Measurements from ENCODE around the gene CITED2. TPM values are rescaled to one million over a fixed set of nuclear protein-coding genes. Genes with fewer than 3 reads are reported as not detected.

The CITED2 gene
- total RNA-seq, 1 donor from 2014 or later: 449 TPM

DNA sequence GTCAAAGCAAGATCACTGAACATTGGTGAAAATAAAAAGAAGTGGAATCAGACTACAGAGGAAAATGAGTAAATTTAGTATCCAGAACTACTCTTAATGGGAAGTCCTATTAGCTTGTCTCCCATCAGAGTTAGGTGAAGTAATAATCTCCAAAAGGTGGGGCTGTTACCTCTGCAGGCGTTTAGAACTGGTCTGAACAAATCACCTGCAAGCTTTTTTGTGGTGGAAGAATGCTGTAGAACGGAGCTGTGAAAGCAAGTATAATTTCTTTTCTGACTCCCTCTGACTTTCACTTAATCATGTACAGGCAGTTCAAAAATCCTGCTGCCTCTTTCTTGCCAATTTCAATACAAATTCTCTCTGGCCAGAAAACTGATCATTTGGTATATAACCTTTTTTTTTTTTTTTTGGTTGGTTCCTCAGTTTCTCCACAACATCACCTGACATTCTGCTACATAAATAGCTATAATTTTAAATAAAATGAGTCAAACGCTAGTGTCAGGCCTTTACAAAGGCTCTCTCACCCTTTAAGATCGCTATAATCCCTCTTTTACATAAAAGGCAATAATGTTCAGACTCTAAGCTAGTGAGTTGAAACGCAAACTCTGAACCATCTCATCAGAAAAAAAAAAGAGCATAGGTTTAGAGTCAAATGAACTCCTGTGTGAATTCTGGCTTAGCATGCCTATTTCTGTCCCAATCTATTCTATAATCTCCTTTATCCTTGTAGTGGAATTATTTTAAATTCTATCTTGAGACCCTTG lies 38.8 kb downstream of the CITED2 start:
- peaks cover 12% of the 10 kb centered on the region for H3K4me1 Mint-ChIP-seq (ENCODE audit: low read depth, unreplicated experiment)
- Histone ChIP-seq H3K27ac (ENCODE audit: low read depth, low read length) (peak overlapping the region; percentile 75), H3K79me2 (ENCODE audit: insufficient read depth, low read length) (no peaks in the 10 kb centered on the region), H3K9ac (ENCODE audit: low read length) (peak overlapping the region; percentile 48), H3K4me2 (ENCODE audit: low read length) (peak overlapping the region; percentile 57), H3K9me3 (ENCODE audit: insufficient read depth, low read depth, low read length) (no peaks in the 10 kb centered on the region), H3K4me1 (ENCODE audit: insufficient read depth, low read length) (peaks cover 14% of the 10 kb centered on the region), H3K4me3 (ENCODE audit: insufficient read depth, low read depth, low read length) (no peak overlapping the region), H2AFZ (ENCODE audit: low read depth, low read length) (no peak overlapping the region), H3K36me3 (ENCODE audit: insufficient read depth, low read length) (no peaks in the 10 kb centered on the region), H4K20me1 (ENCODE audit: insufficient read depth, low read length) (no peaks in the 10 kb centered on the region), H3K27me3 (ENCODE audit: insufficient read depth, low read length) (no peaks in the 10 kb centered on the region)
- peak overlapping the region; percentile 34 for H3K27ac Mint-ChIP-seq (ENCODE audit: unreplicated experiment)
- H3K9me3 Mint-ChIP-seq (ENCODE audit: unreplicated experiment): peaks cover 1% of the 10 kb centered on the region
- DNase-seq (ENCODE audit: low read depth) (no peak), FAIRE-seq (no peak)
- H3K4me3 Mint-ChIP-seq (ENCODE audit: unreplicated experiment): no peak overlapping the region
- H3K27me3 Mint-ChIP-seq (ENCODE audit: low read depth, unreplicated experiment): no peaks in the 10 kb centered on the region
- H3K36me3 Mint-ChIP-seq (ENCODE audit: low read depth, unreplicated experiment): no peaks in the 10 kb centered on the region
- TF ChIP-seq EZH2 (IDR thresholded peaks at IDR 0.05; ENCODE audit: insufficient read depth, low read length): no peak
- no peak for TF ChIP-seq CTCF (IDR thresholded peaks at IDR 0.05; ENCODE audit: insufficient read depth, low read depth, low read length)

DNA sequence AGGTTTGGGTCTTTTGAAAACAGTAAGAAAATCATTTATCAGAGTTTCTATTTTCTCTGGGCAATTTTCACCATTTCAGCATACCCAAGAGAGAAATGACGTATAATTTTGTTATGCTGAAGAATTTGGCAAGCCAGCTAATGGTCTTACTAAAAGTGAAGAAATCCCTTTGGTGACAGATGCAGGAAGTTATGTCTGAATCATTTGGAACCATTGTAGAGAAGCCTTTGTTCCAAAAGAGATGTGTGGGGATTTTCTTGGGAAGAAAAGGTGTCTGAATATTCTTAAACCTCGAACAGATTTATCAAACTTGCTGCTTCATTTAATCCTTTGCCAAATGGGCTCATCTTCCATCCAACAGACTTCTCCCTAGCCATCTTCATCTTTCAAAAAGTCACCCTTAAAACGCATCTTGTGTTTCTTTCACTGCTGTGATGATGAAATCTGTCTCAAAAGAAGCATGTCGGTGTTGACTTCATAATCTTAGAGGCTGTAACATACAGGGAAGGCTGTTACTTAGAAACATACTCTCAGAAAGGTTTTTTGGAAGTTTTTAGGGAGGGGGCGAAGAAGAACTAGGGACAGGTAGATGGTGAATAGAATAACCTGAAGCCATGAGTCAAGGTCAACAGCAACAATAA lies 39.5 kb downstream of the CITED2 start:
- Histone ChIP-seq H3K4me1 (ENCODE audit: insufficient read depth, low read length) (peaks cover 14% of the 10 kb centered on the region), H3K79me2 (ENCODE audit: insufficient read depth, low read length) (no peaks in the 10 kb centered on the region), H3K4me2 (ENCODE audit: low read length) (peak overlapping the region; percentile 57), H3K9me3 (ENCODE audit: insufficient read depth, low read depth, low read length) (no peaks in the 10 kb centered on the region), H3K36me3 (ENCODE audit: insufficient read depth, low read length) (no peaks in the 10 kb centered on the region), H3K4me3 (ENCODE audit: insufficient read depth, low read depth, low read length) (peak overlapping the region; percentile 22), H3K9ac (ENCODE audit: low read length) (peak overlapping the region; percentile 48), H4K20me1 (ENCODE audit: insufficient read depth, low read length) (no peaks in the 10 kb centered on the region), H2AFZ (ENCODE audit: low read depth, low read length) (peak overlapping the region; percentile 53), H3K27me3 (ENCODE audit: insufficient read depth, low read length) (no peaks in the 10 kb centered on the region), H3K27ac (ENCODE audit: low read depth, low read length) (peak overlapping the region; percentile 75)
- DNase-seq (ENCODE audit: low read depth) (peak; percentile 97), FAIRE-seq (peak; percentile 97)
- TF ChIP-seq EZH2 (IDR thresholded peaks at IDR 0.05; ENCODE audit: insufficient read depth, low read length) (no peak), CTCF (IDR thresholded peaks at IDR 0.05; ENCODE audit: insufficient read depth, low read depth, low read length) (no peak)
- H3K27me3 Mint-ChIP-seq (ENCODE audit: low read depth, unreplicated experiment): no peaks in the 10 kb centered on the region
- no peak overlapping the region for H3K4me3 Mint-ChIP-seq (ENCODE audit: unreplicated experiment)
- H3K4me1 Mint-ChIP-seq (ENCODE audit: low read depth, unreplicated experiment): peaks cover 12% of the 10 kb centered on the region
- H3K27ac Mint-ChIP-seq (ENCODE audit: unreplicated experiment): peak overlapping the region; percentile 34
- H3K9me3 Mint-ChIP-seq (ENCODE audit: unreplicated experiment): peaks cover 1% of the 10 kb centered on the region
- no peaks in the 10 kb centered on the region for H3K36me3 Mint-ChIP-seq (ENCODE audit: low read depth, unreplicated experiment)
